Liver (tissue), 9 donors: ENCODE results near the gene MAB21L4. TPM values are rescaled to one million over a fixed set of nuclear protein-coding genes. Genes with fewer than 3 reads are reported as not detected.
"Not testable (repeated sequence)": the region's sequence is repeated elsewhere in the genome, so short reads cannot be mapped to it uniquely, and the experiment has no call there.

Experiments used
- DNase-seq: peaks from one replicate; pipeline ENCODE4 v3.0.0-alpha.2; 2017; ENCODE audit warnings: low spot score
- H3K27ac ChIP-seq, 2 donors: one replicate each; pipeline ENCODE4 v1.7.0; 2013; ENCODE audit warnings: inconsistent platforms in 2 of 2, low read length in 2 of 2, control low read depth in 1 of 2, low read depth in 1 of 2, mild to moderate bottlenecking in 1 of 2
- H3K27me3 ChIP-seq, 4 donors: one replicate each; pipeline versions ENCODE4 v1.6.1 to v1.7.0; 2013; ENCODE audit warnings: low read length in 3 of 4, inconsistent platforms in 1 of 4, mild to moderate bottlenecking in 1 of 4, moderate library complexity in 1 of 4; ENCODE audit not compliant: control insufficient read depth in 4 of 4, insufficient read depth in 4 of 4
- H3K36me3 ChIP-seq, 4 donors: one replicate each; pipeline versions ENCODE4 v1.6.1 to v1.7.0; 2013; ENCODE audit warnings: low read length in 3 of 4, mild to moderate bottlenecking in 3 of 4, low read depth in 1 of 4, moderate library complexity in 1 of 4; ENCODE audit not compliant: control insufficient read depth in 4 of 4, insufficient read depth in 3 of 4
- H3K4me1 ChIP-seq, 4 donors: one replicate each; pipeline versions ENCODE4 v1.6.1 to v1.7.0; 2013; ENCODE audit warnings: low read length in 3 of 4, mild to moderate bottlenecking in 3 of 4, moderate library complexity in 1 of 4; ENCODE audit not compliant: control insufficient read depth in 4 of 4, insufficient read depth in 4 of 4
- H3K4me3 ChIP-seq, 3 donors: one replicate each; pipeline versions ENCODE4 v1.6.1 to v1.7.0; 2013; ENCODE audit warnings: low read length in 3 of 3, control low read depth in 1 of 3, low read depth in 1 of 3, mild to moderate bottlenecking in 1 of 3
- H3K9ac ChIP-seq, 2 donors: one replicate each; pipeline ENCODE4 v1.7.0; 2013; ENCODE audit warnings: low read length in 2 of 2, mild to moderate bottlenecking in 2 of 2, moderate library complexity in 2 of 2, control low read depth in 1 of 2, low read depth in 1 of 2
- H3K9me3 ChIP-seq, 4 donors: one replicate each; pipeline versions ENCODE4 v1.6.1 to v1.7.0; 2013; ENCODE audit warnings: low read length in 3 of 4; ENCODE audit not compliant: control insufficient read depth in 4 of 4
- EGR1 ChIP-seq, 2 donors: IDR thresholded peaks; 2 replicates each; pipeline ENCODE4 v1.6.1; 2016 to 2018; ENCODE audit warnings: antibody characterized with exemption in 2 of 2, low read depth in 2 of 2
- FOXA1 ChIP-seq: IDR thresholded peaks from 2 replicates; pipeline ENCODE4 v1.6.1; 2016; ENCODE audit warnings: antibody characterized with exemption
- FOXA2 ChIP-seq: IDR thresholded peaks from 2 replicates; pipeline ENCODE4 v1.6.1; 2016; ENCODE audit warnings: antibody characterized with exemption
- GABPA ChIP-seq, 2 donors: IDR thresholded peaks in 1 of 2; conservative IDR thresholded peaks in 1 of 2; 2 replicates each; pipeline ENCODE4 v1.6.1; 2016; ENCODE audit warnings: antibody characterized with exemption in 2 of 2, mild to moderate bottlenecking in 1 of 2, moderate library complexity in 1 of 2
- HNF4A ChIP-seq, 2 donors: conservative IDR thresholded peaks; 2 replicates each; pipeline ENCODE4 v1.6.1; 2016; ENCODE audit warnings: antibody characterized with exemption in 2 of 2, mild to moderate bottlenecking in 2 of 2
- HNF4G ChIP-seq: IDR thresholded peaks from 2 replicates; pipeline ENCODE4 v1.6.1; 2016; ENCODE audit warnings: antibody characterized with exemption
- JUND ChIP-seq, 2 donors: IDR thresholded peaks; 2 replicates each; pipeline ENCODE4 v1.6.1; 2016; ENCODE audit warnings: antibody characterized with exemption in 2 of 2
- NR2F2 ChIP-seq: IDR thresholded peaks from 2 replicates; pipeline ENCODE4 v1.6.1; 2016; ENCODE audit warnings: antibody characterized with exemption
- RAD21 ChIP-seq, 2 donors: IDR thresholded peaks; 2 replicates each; pipeline ENCODE4 v1.6.1; 2016; ENCODE audit warnings: antibody characterized with exemption in 2 of 2, mild to moderate bottlenecking in 2 of 2
- RXRA ChIP-seq, 2 donors: IDR thresholded peaks; 2 replicates each; pipeline ENCODE4 v1.6.1; 2017 to 2018; ENCODE audit warnings: antibody characterized with exemption in 2 of 2, mild to moderate bottlenecking in 1 of 2
- SP1 ChIP-seq: IDR thresholded peaks from 2 replicates; pipeline ENCODE4 v1.6.1; 2018; ENCODE audit warnings: antibody characterized with exemption, mild to moderate bottlenecking
- TAF1 ChIP-seq: conservative IDR thresholded peaks from 2 replicates; pipeline ENCODE4 v1.6.1; 2016; ENCODE audit warnings: antibody characterized with exemption, mild to moderate bottlenecking
- WGBS: extraction: QIAGEN DNeasy Blood & Tissue Kit; methylation state at CpG from one replicate; pipeline ENCODE4 v1.1.7; 2013; 5-methylcytosine and 5-hydroxymethylcytosine counted together
- polyA plus RNA-seq, 2 donors: library from polyadenylated mRNA; stranded (reverse) in 1 of 2; unstranded in 1 of 2; fragments of 200-250 nt in 1 of 2; fragments of >200 nt in 1 of 2; fragmentation: Nextera tagmentation in 1 of 2; extraction: Ambion mirVana in 1 of 2; gene quantifications; one replicate each; pipeline versions ENCODE4 v1.2.1 to v1.2.3, GENCODE V29; 2013 to 2015
- total RNA-seq, 2 donors: library from RNA; depleted of rRNA; stranded (reverse); fragments of >200 nt; gene quantifications; one replicate each; pipeline ENCODE4 v1.2.3, GENCODE V29; 2014
- TF ChIP-seq, protein P1 (sequence below): IDR thresholded peaks from 2 replicates; pipeline ENCODE4 v1.6.1; 2016; ENCODE audit warnings: antibody characterized with exemption, mild to moderate bottlenecking
- TF ChIP-seq, protein P2 (sequence below): fragments of 150-350 bp; IDR thresholded peaks from 2 replicates; pipeline ENCODE4 v1.5.1; 2017; ENCODE audit warnings: improper control_type of control experiment, low read depth, low read length; ENCODE audit not compliant: missing input control
- TF ChIP-seq, protein P3 (sequence below): IDR thresholded peaks from 2 replicates; pipeline ENCODE4 v1.6.1; 2016; ENCODE audit warnings: antibody characterized with exemption
- donor health status: healthy.
- donor health status: healthy.
- donor health status: healthy.
- donor health status: healthy.
- donor health status: healthy.

The MAB21L4 gene
- total and polyA plus RNA-seq, 4 donors = 0.59 to 8.8 (median 1.1) TPM

DNA sequence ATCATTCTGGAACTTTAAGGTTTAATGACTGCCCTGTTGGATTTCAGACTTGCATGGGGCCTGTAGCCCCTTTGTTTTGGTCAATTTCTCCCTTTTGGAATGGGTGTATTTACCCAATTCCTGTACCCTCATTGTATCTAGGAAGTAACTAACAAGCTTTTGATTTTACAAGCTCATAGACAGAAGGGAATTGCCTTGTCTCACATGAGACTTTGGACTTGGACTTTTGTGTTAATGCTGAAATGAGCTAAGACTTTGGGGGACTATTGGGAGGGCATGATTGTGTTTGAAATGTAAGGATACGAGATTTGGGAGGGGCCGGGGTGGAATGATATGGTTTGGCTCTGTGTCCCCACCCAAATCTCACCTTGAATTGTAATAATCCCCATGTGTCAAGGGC, 49.6 kb downstream of the MAB21L4 start:
- not testable (repeated sequence) for H3K9me3 ChIP-seq, H3K27ac ChIP-seq, H3K27me3 ChIP-seq, H3K9ac ChIP-seq, H3K36me3 ChIP-seq, DNase-seq, H3K4me3 ChIP-seq
- WGBS = 77% methylated on average over 2 of the region's 2 CpGs
- H3K4me1 ChIP-seq = peaks cover 4 to 19% (median 12%) of the 10 kb centered on the region in 4 donors
- TF ChIP-seq HNF4A (conservative IDR thresholded peaks at IDR 0.05) = peak; percentile 71 to 73
- peak; percentile 20 for TF ChIP-seq SP1

DNA sequence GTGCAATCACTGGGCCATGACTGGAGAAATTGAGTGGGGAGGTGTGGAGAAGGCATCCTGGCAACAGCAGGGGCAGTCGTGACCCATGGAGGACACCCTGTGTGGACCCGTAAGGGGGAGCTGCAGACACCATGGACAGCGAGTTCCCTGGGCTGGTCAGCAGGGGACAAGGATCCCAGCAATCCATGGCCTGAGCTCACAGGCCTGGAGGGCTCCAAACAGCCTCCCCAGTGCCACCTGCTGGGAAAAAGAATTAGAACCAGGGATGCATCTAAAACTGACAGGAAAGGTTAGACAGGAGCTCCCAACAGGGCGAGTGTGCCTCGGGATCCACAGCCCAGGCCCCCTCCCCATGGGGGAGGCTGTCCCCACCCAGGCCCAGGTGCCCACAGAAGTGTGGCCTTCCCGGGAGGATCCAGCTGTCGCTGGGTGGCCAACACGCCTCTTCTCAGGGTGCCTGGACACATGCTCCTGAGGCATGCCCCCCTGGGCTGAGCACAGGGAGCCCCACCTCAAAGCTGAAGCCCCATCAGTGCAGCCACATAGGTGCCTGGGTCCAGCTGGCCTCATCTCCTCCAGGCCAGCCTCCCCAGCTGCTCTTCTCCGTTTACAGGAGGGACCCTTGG, 55.4 kb downstream of the MAB21L4 start:
- Histone ChIP-seq H3K4me1 (no peaks in the 10 kb centered on the region), H3K9me3 (no peaks in the 10 kb centered on the region), H3K27me3 (no peaks in the 10 kb centered on the region), H3K27ac (no peak overlapping the region), H3K9ac (no peak overlapping the region), H3K36me3 (no peaks in the 10 kb centered on the region), H3K4me3 (no peak overlapping the region)
- peak; percentile 64 for DNase-seq
- whole genome bisulfite sequencing = 53% methylated on average over 9 of the region's 9 CpGs
- TF ChIP-seq, protein P1, sequence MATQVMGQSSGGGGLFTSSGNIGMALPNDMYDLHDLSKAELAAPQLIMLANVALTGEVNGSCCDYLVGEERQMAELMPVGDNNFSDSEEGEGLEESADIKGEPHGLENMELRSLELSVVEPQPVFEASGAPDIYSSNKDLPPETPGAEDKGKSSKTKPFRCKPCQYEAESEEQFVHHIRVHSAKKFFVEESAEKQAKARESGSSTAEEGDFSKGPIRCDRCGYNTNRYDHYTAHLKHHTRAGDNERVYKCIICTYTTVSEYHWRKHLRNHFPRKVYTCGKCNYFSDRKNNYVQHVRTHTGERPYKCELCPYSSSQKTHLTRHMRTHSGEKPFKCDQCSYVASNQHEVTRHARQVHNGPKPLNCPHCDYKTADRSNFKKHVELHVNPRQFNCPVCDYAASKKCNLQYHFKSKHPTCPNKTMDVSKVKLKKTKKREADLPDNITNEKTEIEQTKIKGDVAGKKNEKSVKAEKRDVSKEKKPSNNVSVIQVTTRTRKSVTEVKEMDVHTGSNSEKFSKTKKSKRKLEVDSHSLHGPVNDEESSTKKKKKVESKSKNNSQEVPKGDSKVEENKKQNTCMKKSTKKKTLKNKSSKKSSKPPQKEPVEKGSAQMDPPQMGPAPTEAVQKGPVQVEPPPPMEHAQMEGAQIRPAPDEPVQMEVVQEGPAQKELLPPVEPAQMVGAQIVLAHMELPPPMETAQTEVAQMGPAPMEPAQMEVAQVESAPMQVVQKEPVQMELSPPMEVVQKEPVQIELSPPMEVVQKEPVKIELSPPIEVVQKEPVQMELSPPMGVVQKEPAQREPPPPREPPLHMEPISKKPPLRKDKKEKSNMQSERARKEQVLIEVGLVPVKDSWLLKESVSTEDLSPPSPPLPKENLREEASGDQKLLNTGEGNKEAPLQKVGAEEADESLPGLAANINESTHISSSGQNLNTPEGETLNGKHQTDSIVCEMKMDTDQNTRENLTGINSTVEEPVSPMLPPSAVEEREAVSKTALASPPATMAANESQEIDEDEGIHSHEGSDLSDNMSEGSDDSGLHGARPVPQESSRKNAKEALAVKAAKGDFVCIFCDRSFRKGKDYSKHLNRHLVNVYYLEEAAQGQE = peak; percentile 96
- no peak for TF ChIP-seq FOXA2
- TF ChIP-seq RAD21 (IDR thresholded peaks at IDR 0.05) = peak; percentile 93 to 97
- TF ChIP-seq, protein P2, sequence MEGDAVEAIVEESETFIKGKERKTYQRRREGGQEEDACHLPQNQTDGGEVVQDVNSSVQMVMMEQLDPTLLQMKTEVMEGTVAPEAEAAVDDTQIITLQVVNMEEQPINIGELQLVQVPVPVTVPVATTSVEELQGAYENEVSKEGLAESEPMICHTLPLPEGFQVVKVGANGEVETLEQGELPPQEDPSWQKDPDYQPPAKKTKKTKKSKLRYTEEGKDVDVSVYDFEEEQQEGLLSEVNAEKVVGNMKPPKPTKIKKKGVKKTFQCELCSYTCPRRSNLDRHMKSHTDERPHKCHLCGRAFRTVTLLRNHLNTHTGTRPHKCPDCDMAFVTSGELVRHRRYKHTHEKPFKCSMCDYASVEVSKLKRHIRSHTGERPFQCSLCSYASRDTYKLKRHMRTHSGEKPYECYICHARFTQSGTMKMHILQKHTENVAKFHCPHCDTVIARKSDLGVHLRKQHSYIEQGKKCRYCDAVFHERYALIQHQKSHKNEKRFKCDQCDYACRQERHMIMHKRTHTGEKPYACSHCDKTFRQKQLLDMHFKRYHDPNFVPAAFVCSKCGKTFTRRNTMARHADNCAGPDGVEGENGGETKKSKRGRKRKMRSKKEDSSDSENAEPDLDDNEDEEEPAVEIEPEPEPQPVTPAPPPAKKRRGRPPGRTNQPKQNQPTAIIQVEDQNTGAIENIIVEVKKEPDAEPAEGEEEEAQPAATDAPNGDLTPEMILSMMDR = peak; percentile 73
- TF ChIP-seq FOXA1 = no peak
- TF ChIP-seq EGR1 (IDR thresholded peaks at IDR 0.05; ENCODE audit: low read depth in 2 of 2) = no peak

DNA sequence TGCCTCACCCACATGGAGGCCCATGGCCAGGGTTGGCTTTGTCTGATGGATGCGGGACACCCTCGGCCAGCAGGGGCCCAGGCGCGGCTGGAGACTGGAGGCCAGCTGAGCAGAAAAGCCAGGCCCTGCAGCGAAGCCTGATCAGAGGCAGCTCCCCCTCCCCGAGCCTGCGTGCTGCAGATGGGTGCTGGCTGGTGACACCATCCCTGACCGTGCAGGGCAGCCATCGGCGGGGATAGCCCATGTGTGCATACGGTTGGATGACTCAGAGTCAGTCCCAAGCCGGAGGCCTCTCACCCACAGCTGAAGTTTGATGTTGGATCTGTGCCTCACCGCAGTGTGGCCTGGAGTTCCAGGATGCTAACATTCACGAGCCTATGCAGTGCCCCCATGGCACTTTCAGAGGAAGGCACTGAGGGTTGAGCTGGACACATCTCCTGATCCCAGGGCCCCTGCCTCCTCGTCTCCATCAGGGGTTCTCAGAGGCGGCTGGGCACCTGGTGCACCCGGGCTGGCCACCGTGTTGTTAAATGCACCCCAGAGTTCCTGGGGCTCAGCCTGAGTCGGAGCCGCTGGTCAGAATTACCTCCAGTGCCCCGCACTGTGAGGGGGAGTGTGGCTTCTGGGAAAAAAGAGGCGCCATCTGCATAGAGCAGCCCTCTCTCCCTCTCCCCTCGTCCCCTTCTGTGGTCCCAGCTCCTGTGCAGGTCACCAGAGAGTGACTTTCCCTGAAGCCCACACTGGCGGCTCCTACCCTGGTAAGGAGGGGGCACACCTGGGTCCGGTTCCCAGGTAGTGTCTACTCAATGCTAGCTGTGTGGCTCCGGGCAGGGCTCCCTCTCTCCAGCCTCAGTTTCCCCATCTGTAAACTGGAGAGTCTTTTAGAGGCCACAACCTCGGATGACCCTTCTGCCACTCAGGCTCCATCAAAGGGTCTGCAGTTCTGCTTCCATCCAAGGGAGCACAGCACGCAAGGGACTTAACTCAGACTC, 56.5 kb downstream of the MAB21L4 start:
- no peaks in the 10 kb centered on the region for H3K27me3 ChIP-seq
- no peaks in the 10 kb centered on the region for H3K9me3 ChIP-seq
- H3K9ac ChIP-seq = no peak overlapping the region
- H3K4me3 ChIP-seq = no peak overlapping the region
- TF ChIP-seq TAF1 (no peak), GABPA (IDR thresholded peaks at IDR 0.05 in 1 of 2, conservative IDR thresholded peaks at IDR 0.05 in 1 of 2) (no peak), JUND (IDR thresholded peaks at IDR 0.05) (no peak), HNF4G (no peak), SP1 (no peak), RAD21 (IDR thresholded peaks at IDR 0.05) (no peak), NR2F2 (no peak), RXRA (IDR thresholded peaks at IDR 0.05) (no peak)
- TF ChIP-seq, protein P3, sequence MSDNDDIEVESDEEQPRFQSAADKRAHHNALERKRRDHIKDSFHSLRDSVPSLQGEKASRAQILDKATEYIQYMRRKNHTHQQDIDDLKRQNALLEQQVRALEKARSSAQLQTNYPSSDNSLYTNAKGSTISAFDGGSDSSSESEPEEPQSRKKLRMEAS = no peak
- no peak for DNase-seq
- no peaks in the 10 kb centered on the region for H3K4me1 ChIP-seq
- WGBS = 93% methylated on average over 28 of the region's 28 CpGs
- no peaks in the 10 kb centered on the region for H3K36me3 ChIP-seq
- H3K27ac ChIP-seq = no peak overlapping the region
